GM10266 (cell line): ENCODE results near the gene BCL7B.
"Not testable (repeated sequence)": the region's sequence is repeated elsewhere in the genome, so short reads cannot be mapped to it uniquely, and the experiment has no call there.

Experiments used
- DNase-seq: peaks from one replicate; pipeline ENCODE4 v3.0.0; 2012; ENCODE audit errors: extremely low spot score
- CTCF ChIP-seq: IDR thresholded peaks from 2 replicates; pipeline ENCODE4 v1.5.1; 2012; ENCODE audit warnings: mild to moderate bottlenecking, low read depth; ENCODE audit not compliant: control insufficient read depth, insufficient read depth; ENCODE audit errors: missing control alignments

Gene BCL7B

GRCh38 chr7:73539709-73540108 lies 17.8 kb downstream of the BCL7B start:
- no peak for DNase-seq
- TF ChIP-seq CTCF = no peak

DNA sequence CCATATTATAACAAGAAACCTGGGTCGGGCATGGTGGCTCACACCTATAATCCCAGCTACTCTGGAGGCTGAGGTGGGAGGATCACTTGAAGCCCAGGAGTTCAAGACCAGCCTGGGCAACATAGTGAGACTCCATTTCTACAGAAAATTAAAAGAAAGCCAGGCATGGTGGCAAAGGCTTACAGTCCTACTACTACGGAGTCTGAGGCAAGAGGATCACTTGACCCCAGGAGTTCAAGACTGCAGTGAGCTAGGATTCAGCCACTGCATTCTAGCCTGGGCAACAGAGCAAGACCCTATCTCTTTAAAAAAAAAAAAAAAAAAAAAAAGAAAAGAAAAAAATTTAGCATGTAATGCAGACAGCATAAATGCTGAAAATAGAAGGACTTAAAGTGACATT lies 19.0 kb downstream of the BCL7B start:
- DNase-seq = not testable (repeated sequence)

GRCh38 chr7:73537051-73537450 lies 20.4 kb downstream of the BCL7B start:
- no peak for TF ChIP-seq CTCF
- DNase-seq = no peak

DNA sequence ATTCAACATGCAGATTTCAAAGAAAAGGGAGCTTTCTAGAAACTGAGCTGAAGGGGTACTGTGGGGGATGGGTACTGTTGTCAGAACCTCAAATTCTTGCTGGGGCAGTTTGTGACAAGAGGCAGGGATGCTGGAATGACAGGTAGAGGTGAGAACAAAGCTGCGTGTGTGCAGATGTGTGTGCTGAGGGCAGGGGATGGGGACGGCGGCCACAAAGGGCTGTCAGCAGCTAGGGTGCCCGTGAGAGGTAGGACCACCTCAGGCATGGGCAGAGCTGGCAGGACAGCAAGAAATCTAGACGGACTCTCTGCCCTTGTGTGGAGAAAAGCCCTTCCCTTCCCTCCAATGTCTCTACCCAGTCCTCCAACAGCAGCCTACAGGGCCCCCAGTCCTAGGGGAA lies 21.0 kb downstream of the BCL7B start:
- no peak for TF ChIP-seq CTCF
- no peak for DNase-seq

- DNase-seq = not testable (repeated sequence)
Observed at GRCh38 chr7:73535918-73536317, 21.6 kb downstream of the BCL7B start.

- no peak for DNase-seq
- TF ChIP-seq CTCF = no peak
Observed at GRCh38 chr7:73533742-73534141, 23.7 kb downstream of the BCL7B start.

DNA sequence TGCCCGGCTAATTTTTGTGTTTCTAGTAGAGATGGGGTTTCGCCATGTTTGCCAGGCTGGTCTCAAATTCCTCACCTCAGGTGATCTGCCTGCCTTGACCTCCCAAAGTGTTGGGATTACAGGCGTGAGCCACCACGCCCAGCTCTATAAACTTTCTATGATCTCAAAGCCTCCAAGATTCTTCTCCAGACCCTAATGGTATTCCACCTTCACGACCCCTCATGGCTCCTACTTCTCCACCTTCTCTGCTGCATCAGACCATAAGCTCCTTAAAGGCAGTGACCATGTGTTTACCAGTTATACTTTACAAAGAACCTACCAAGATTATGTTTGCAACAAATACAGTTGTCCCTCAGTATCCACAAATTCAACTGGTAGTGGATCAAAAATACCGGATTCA lies 25.3 kb downstream of the BCL7B start:
- DNase-seq = no peak

GRCh38 chr7:73530800-73531199 lies 26.7 kb downstream of the BCL7B start:
- TF ChIP-seq CTCF = no peak

More for the DNA sequence above, 25.3 kb downstream of the BCL7B start:
- no peak for TF ChIP-seq CTCF

More at GRCh38 chr7:73530800-73531199, 26.7 kb downstream of the BCL7B start:
- no peak for DNase-seq
